Stomach (tissue), 19 donors: ENCODE measurements around the gene FUS. TPM values are rescaled to one million over a fixed set of nuclear protein-coding genes. Genes with fewer than 3 reads are reported as not detected.

ENCODE experiments used
- DNase-seq, 2 donors: peaks; one replicate each; pipeline versions ENCODE4 v3.0.0 to v3.0.0-alpha.2; 2013 to 2019
- H3K27ac ChIP-seq, 5 donors: fragments of 200-600 bp in 4 of 5; sonication (generic) in 4 of 5; one replicate each; pipeline ENCODE4 v1.5.1; 2013 to 2019; ENCODE audit warnings: mild to moderate bottlenecking in 1 of 5, moderate library complexity in 1 of 5
- H3K27me3 ChIP-seq, 3 donors: fragments of 200-600 bp; sonication (generic); one replicate each; pipeline ENCODE4 v1.5.1; 2017 to 2019; ENCODE audit warnings: mixed run types in 1 of 3
- H3K36me3 ChIP-seq, 4 donors: fragments of 200-600 bp; sonication (generic); 1 replicate in 3 of 4; 2 replicates in 1 of 4; pipeline ENCODE4 v1.5.1; 2016 to 2019
- H3K4me1 ChIP-seq, 4 donors: fragments of 200-600 bp; sonication (generic); one replicate each; pipeline ENCODE4 v1.5.1; 2016 to 2019
- H3K4me3 ChIP-seq, 4 donors: fragments of 200-600 bp; sonication (generic) in 3 of 4; one replicate each; pipeline ENCODE4 v1.5.1; 2016 to 2019; ENCODE audit warnings: mild to moderate bottlenecking in 1 of 4
- H3K9me3 ChIP-seq, 4 donors: fragments of 200-600 bp; sonication (generic); one replicate each; pipeline ENCODE4 v1.5.1; 2016 to 2019
- EP300 ChIP-seq: sonication (generic); formaldehyde crosslinking; IDR thresholded peaks from one replicate; pipeline ENCODE4 v1.6.1; 2017; ENCODE audit warnings: antibody characterized with exemption
- POLR2A ChIP-seq, 4 donors: fragments of 450-650 bp; IDR thresholded peaks; one replicate each; pipeline ENCODE4 v1.6.1; 2016; ENCODE audit warnings: antibody characterized with exemption in 4 of 4, control low read depth in 2 of 4, mild to moderate bottlenecking in 1 of 4, moderate library complexity in 1 of 4
- POLR2AphosphoS5 ChIP-seq, 3 donors: sonication (generic); formaldehyde crosslinking; IDR thresholded peaks; one replicate each; pipeline ENCODE4 v1.6.1; 2016; ENCODE audit warnings: antibody characterized with exemption in 3 of 3
- WGBS, 5 donors: extraction: QIAGEN DNeasy Blood & Tissue Kit in 3 of 5; methylation state at CpG; one replicate each; pipeline versions ENCODE4 v1.1.5 to v1.1.7; 2013 to 2018; 5-methylcytosine and 5-hydroxymethylcytosine counted together
- intact Hi-C: fragments of 100-400 bp; cut with DNase I; formaldehyde crosslinking; loops from one replicate; pipeline ENCODE4 v1.15.1; 2023; ENCODE audit warnings: low total_unique reads
- long read RNA-seq, 10 donors: transcript quantifications; one replicate each; lab custom pipeline, GENCODE V29; 2026
- polyA plus RNA-seq, 3 donors: library from polyadenylated mRNA; stranded (reverse); fragments of 200-250 nt; gene quantifications; one replicate each; pipeline ENCODE4 v1.2.3, GENCODE V29; 2013
- total RNA-seq, 5 donors: library from RNA; depleted of rRNA; stranded (reverse); fragments of >200 nt; gene quantifications; one replicate each; pipeline versions ENCODE4 v1.1.0 to v1.2.3, GENCODE V29; 2014 to 2016
- TF ChIP-seq, protein P1 (sequence below), 7 experiments: fragments of 450-650 bp in 4 of 7; fragments of 200-600 bp in 3 of 7; sonication (generic) in 3 of 7; IDR thresholded peaks; one replicate each; pipeline ENCODE4 v1.5.1; 2016 to 2019; ENCODE audit warnings: antibody characterized with exemption in 7 of 7, control low read depth in 2 of 7, mild to moderate bottlenecking in 1 of 7
- donor health status: healthy with polysubstance abuse.
- donor health status: Bipolar disorder and iron deficiency.
- donor health status: healthy.

The FUS gene
- total RNA-seq (100 to 1,000 TPM in 2 of 5 donors, 10 to 100 TPM in 3; 41.1 to 133 (median 60.3) TPM), polyA plus RNA-seq (100 to 1,000 TPM; 130 to 175 (median 135) TPM)
- long read RNA-seq, donor 1, full-length matches to known transcripts, result 18 of 53 reads
- long read RNA-seq, donor 1, partial matches to known transcripts, result 35 of 53 reads
- long read RNA-seq, donor 1, other reads (novel, unspliced or antisense), result 0 of 53 reads
- long read RNA-seq, donor 2, full-length matches to known transcripts, result 32 of 88 reads
- long read RNA-seq, donor 2, partial matches to known transcripts, result 56 of 88 reads
- long read RNA-seq, donor 2, other reads (novel, unspliced or antisense), result 0 of 88 reads
- long read RNA-seq, donor 3, full-length matches to known transcripts, result 27 of 59 reads
- long read RNA-seq, donor 3, partial matches to known transcripts, result 32 of 59 reads
- long read RNA-seq, donor 3, other reads (novel, unspliced or antisense), result 0 of 59 reads
- long read RNA-seq, donor 4, partial matches to known transcripts, result 0 of 2 reads
- long read RNA-seq, donor 4, other reads (novel, unspliced or antisense), result 0 of 2 reads
- long read RNA-seq, donor 5, full-length matches to known transcripts, result 37 of 90 reads
- long read RNA-seq, donor 5, partial matches to known transcripts, result 53 of 90 reads
- long read RNA-seq, donor 5, other reads (novel, unspliced or antisense), result 0 of 90 reads
- long read RNA-seq, donor 6, full-length matches to known transcripts, result 105 of 242 reads
- long read RNA-seq, donor 6, partial matches to known transcripts, result 137 of 242 reads
- long read RNA-seq, donor 6, other reads (novel, unspliced or antisense), result 0 of 242 reads
- long read RNA-seq, donor 7, full-length matches to known transcripts, result 27 of 73 reads
- long read RNA-seq, donor 7, partial matches to known transcripts, result 46 of 73 reads
- long read RNA-seq, donor 7, other reads (novel, unspliced or antisense), result 0 of 73 reads
- long read RNA-seq, donor 8, full-length matches to known transcripts, result 36 of 111 reads
- long read RNA-seq, donor 8, partial matches to known transcripts, result 75 of 111 reads
- long read RNA-seq, donor 8, other reads (novel, unspliced or antisense), result 0 of 111 reads
- long read RNA-seq, donor 9, full-length matches to known transcripts, result 21 of 71 reads
- long read RNA-seq, donor 9, partial matches to known transcripts, result 50 of 71 reads
- long read RNA-seq, donor 9, other reads (novel, unspliced or antisense), result 0 of 71 reads
- long read RNA-seq, donor 10, full-length matches to known transcripts, result 22 of 39 reads
- long read RNA-seq, donor 10, partial matches to known transcripts, result 17 of 39 reads
- long read RNA-seq, donor 10, other reads (novel, unspliced or antisense), result 0 of 39 reads

GRCh38 chr16:31179747-31180459, at the start of gene FUS:
FUS (plus strand) TSS chr16:31180139; CDS start chr16:31180215, 76 bp downstream.
- Histone ChIP-seq H3K27ac (peak within 1 kb of the TSS; percentile 93 to 97 (median 97)), H3K4me3 (peak within 1 kb of the TSS; percentile 80 to 84 (median 82)), H3K36me3 (peaks cover 26 to 28% (median 28%) of the 10 kb centered on the region in 4 donors), H3K4me1 (peaks cover 23 to 50% (median 48%) of the 10 kb centered on the region in 4 donors), H3K27me3 (no peaks in the 10 kb centered on the region), H3K9me3 (no peaks in the 10 kb centered on the region)
- intact Hi-C loops, result loop anchor here (10.0 kb wide), 1 partner anchor 275 kb away; the partner anchor contains the start of gene ARMC5
- 0 to 1% (median 0%) methylated on average over 21 to 69 of the region's 69 CpGs for WGBS, 5 donors
- TF ChIP-seq, protein P1, sequence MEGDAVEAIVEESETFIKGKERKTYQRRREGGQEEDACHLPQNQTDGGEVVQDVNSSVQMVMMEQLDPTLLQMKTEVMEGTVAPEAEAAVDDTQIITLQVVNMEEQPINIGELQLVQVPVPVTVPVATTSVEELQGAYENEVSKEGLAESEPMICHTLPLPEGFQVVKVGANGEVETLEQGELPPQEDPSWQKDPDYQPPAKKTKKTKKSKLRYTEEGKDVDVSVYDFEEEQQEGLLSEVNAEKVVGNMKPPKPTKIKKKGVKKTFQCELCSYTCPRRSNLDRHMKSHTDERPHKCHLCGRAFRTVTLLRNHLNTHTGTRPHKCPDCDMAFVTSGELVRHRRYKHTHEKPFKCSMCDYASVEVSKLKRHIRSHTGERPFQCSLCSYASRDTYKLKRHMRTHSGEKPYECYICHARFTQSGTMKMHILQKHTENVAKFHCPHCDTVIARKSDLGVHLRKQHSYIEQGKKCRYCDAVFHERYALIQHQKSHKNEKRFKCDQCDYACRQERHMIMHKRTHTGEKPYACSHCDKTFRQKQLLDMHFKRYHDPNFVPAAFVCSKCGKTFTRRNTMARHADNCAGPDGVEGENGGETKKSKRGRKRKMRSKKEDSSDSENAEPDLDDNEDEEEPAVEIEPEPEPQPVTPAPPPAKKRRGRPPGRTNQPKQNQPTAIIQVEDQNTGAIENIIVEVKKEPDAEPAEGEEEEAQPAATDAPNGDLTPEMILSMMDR (IDR thresholded peaks at IDR 0.05), result no peak
- peak; percentile 100 for TF ChIP-seq POLR2AphosphoS5 (IDR thresholded peaks at IDR 0.05)
- TF ChIP-seq EP300, result no peak
- peak in 2 of 4 donors; percentile 94 to 95 for TF ChIP-seq POLR2A (IDR thresholded peaks at IDR 0.05)
- DNase-seq, result peak; percentile 94 to 97

- intact Hi-C loops, result no loop called here
- Histone ChIP-seq H3K36me3 (peaks cover 36 to 81% (median 68%) of the 10 kb centered on the region in 4 donors), H3K27ac (peak overlapping the region; percentile 88 to 97 (median 91)), H3K4me3 (no peak overlapping the region), H3K9me3 (no peaks in the 10 kb centered on the region), H3K4me1 (peaks cover 57 to 85% (median 71%) of the 10 kb centered on the region in 4 donors), H3K27me3 (peaks cover 0 to 4% (median 0%) of the 10 kb centered on the region in 3 donors)
- 40 to 74% (median 44%) methylated on average over 8 to 10 of the region's 10 CpGs for WGBS, 5 donors
- TF ChIP-seq POLR2A (IDR thresholded peaks at IDR 0.05) (no peak), POLR2AphosphoS5 (IDR thresholded peaks at IDR 0.05) (no peak), EP300 (no peak)
- TF ChIP-seq, protein P1 (IDR thresholded peaks at IDR 0.05), result no peak
- DNase-seq, result no peak
Measured at GRCh38 chr16:31130336-31130891, 49.5 kb upstream of the FUS start.

GRCh38 chr16:31130899-31131298, 49.0 kb upstream of the FUS start:
- 26 to 69% (median 38%) methylated on average over 4 to 6 of the region's 6 CpGs for WGBS, 5 donors
- H3K36me3 ChIP-seq, result peaks cover 36 to 78% (median 68%) of the 10 kb centered on the region in 4 donors
- no peaks in the 10 kb centered on the region for H3K9me3 ChIP-seq
- peak overlapping the region in 1 of 4 donors; percentile 62 for H3K4me3 ChIP-seq
- peak; percentile 93 to 95 for DNase-seq
- TF ChIP-seq, protein P1 (IDR thresholded peaks at IDR 0.05), result no peak
- peak; percentile 10 to 88 (median 74) for TF ChIP-seq POLR2AphosphoS5 (IDR thresholded peaks at IDR 0.05)
- peak overlapping the region; percentile 88 to 97 (median 91) for H3K27ac ChIP-seq
- peaks cover 61 to 86% (median 72%) of the 10 kb centered on the region in 4 donors for H3K4me1 ChIP-seq
- H3K27me3 ChIP-seq, result peaks cover 0 to 7% (median 0%) of the 10 kb centered on the region in 3 donors
- intact Hi-C loops, result no loop called here
